Activated CD8-positive, alpha-beta T cell treated with anti-CD3 and anti-CD28 coated beads for 36 hours (primary cell): ENCODE results near the gene ENG. TPM values are rescaled to one million over a fixed set of nuclear protein-coding genes. Genes with fewer than 3 reads are reported as not detected.
A peak's percentile ranks its signal among the peaks of the same experiment; 100 is the strongest.

Experiments used
- ATAC-seq: fragments of 200-7000 bp; cut with Tn5 transposase; one replicate; pipeline ENCODE4 v1.10.0; 2021; ENCODE audit warnings: mild to moderate bottlenecking, moderate library complexity
- CTCF ChIA-PET: fragments of 350-600 bp; sonication (Branson Sonifier 250); formaldehyde crosslinking; loops from one replicate; lab custom pipeline; 2021; ENCODE audit warnings: antibody characterized with exemption; lab: Charles Lee
- POLR2A ChIA-PET: fragments of 350-600 bp; sonication (Branson Sonifier 250); formaldehyde crosslinking; loops from one replicate; lab custom pipeline; 2021; ENCODE audit warnings: antibody characterized with exemption; lab: Charles Lee
- DNase-seq: peaks from one replicate; pipeline ENCODE4 v3.0.0-alpha.2; 2020
- H3K27ac Mint-ChIP-seq: one replicate; pipeline ENCODE4 v1.8.0; 2021; ENCODE audit warnings: mild to moderate bottlenecking, mixed read lengths
- H3K27me3 Mint-ChIP-seq: one replicate; pipeline ENCODE4 v1.8.0; 2021; ENCODE audit warnings: mixed read lengths
- H3K36me3 Mint-ChIP-seq: one replicate; pipeline ENCODE4 v1.8.0; 2021; ENCODE audit warnings: low read depth, mixed read lengths
- H3K4me1 Mint-ChIP-seq: one replicate; pipeline ENCODE4 v1.8.0; 2021; ENCODE audit warnings: low read depth, mixed read lengths
- H3K4me3 Mint-ChIP-seq: one replicate; pipeline ENCODE4 v1.8.0; 2021; ENCODE audit warnings: mild to moderate bottlenecking, moderate library complexity, mixed read lengths
- H3K9me3 Mint-ChIP-seq: one replicate; pipeline ENCODE4 v1.8.0; 2021; ENCODE audit warnings: mixed read lengths
- intact Hi-C: fragments of 100-400 bp; cut with micrococcal nuclease; formaldehyde crosslinking; loops from one replicate; pipeline ENCODE4 v1.10.0; 2022
- total RNA-seq, 2 experiments: library from RNA; stranded (reverse); gene quantifications; one replicate each; pipeline ENCODE4 v1.2.3, GENCODE V29; 2021
- TF ChIP-seq, protein P1 (sequence below): fragments of 200-600 bp; IDR thresholded peaks from one replicate; pipeline ENCODE4 v1.8.0; 2022; ENCODE audit warnings: antibody characterized with exemption, mild to moderate bottlenecking

Gene ENG
- total RNA-seq, 2 experiments from 2014 or later, result 14.2 to 15.0 TPM

DNA sequence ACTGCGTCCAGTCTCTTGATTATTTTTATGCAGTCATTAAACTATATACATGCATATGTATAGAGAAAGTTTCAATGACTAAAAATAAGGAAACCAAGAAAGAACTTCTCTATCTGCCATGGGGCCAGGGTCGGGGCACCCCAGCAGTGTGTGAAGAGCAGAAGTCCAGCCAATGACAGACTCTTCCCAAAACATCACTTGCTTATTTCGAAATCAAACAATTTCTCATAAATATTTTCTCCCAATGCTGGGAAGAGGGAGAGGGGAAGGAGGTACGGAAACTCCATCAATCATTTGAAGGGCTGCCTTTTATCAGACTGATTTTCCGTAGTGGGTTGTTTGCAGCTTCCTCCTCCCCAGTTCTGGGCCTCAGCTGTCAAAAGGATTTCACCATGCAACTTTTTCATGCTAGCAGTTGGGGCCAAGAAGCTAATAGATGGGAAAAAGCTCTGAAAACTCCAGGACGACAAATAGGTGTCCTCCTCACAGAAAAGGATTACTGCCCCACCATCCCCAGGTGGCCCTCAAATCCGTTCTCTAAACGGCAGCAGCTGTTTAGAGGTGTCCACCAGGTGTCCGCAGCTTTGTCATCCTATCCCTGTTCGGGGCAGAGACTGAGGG is 52.4 kb downstream of the ENG start:
- DNase-seq (no peak), ATAC-seq (no peak)
- H3K27ac Mint-ChIP-seq, result peak overlapping the region; percentile 83
- intact Hi-C loops, result loop anchor here (5.0 kb wide), 1 partner anchor 65 kb away; no protein-coding TSS in a partner anchor
- H3K4me1 Mint-ChIP-seq, result peaks cover 30% of the 10 kb centered on the region
- no peaks in the 10 kb centered on the region for H3K9me3 Mint-ChIP-seq
- POLR2A ChIA-PET, result interaction anchor here (0.6 to 1.8 kb wide), 7 partner anchors 10 to 61 kb away, joined by 3 to 7 read pairs (median 4); no protein-coding TSS in a partner anchor
- CTCF ChIA-PET, result interaction anchor here (0.9 to 2.8 kb wide), 3 partner anchors 68 to 119 kb away, joined by 3 to 17 read pairs (median 4); no protein-coding TSS in a partner anchor
- peak overlapping the region; percentile 99 for H3K4me3 Mint-ChIP-seq
- TF ChIP-seq, protein P1, sequence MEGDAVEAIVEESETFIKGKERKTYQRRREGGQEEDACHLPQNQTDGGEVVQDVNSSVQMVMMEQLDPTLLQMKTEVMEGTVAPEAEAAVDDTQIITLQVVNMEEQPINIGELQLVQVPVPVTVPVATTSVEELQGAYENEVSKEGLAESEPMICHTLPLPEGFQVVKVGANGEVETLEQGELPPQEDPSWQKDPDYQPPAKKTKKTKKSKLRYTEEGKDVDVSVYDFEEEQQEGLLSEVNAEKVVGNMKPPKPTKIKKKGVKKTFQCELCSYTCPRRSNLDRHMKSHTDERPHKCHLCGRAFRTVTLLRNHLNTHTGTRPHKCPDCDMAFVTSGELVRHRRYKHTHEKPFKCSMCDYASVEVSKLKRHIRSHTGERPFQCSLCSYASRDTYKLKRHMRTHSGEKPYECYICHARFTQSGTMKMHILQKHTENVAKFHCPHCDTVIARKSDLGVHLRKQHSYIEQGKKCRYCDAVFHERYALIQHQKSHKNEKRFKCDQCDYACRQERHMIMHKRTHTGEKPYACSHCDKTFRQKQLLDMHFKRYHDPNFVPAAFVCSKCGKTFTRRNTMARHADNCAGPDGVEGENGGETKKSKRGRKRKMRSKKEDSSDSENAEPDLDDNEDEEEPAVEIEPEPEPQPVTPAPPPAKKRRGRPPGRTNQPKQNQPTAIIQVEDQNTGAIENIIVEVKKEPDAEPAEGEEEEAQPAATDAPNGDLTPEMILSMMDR, result no peak
- H3K27me3 Mint-ChIP-seq, result no peaks in the 10 kb centered on the region
- H3K36me3 Mint-ChIP-seq, result peaks cover 18% of the 10 kb centered on the region

DNA sequence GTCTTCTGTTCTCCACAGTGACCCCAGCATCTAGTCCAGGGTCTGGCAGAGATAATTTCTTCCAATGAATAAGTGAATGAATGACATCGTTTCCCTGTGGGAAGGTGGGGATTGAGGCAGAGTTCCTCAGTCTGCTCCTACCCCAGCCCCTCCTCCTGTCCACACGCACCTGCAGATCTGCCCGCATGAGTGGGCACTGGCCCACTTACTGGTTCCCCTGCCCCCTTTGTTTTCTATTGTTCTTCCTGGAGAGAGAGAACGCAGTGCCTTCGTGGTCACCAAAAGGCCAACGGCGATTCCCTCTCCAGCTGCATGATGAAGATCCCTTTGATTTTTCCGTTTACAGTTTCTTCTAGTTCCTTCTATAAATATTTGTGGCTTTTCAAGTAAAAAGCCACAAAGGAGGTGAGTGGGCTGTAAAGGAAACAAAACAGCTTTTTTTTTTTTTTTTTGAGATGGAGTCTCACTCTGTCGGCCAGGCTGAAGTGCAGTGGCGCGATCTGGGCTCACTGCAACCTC is 57.5 kb downstream of the ENG start:
- Mint-ChIP-seq H3K27ac (peak overlapping the region; percentile 81), H3K36me3 (peaks cover 5% of the 10 kb centered on the region), H3K4me3 (peak overlapping the region; percentile 54), H3K27me3 (no peaks in the 10 kb centered on the region), H3K9me3 (no peaks in the 10 kb centered on the region), H3K4me1 (peaks cover 26% of the 10 kb centered on the region)
- TF ChIP-seq, protein P1, result no peak
- ATAC-seq, result peak; percentile 47
- CTCF ChIA-PET, result interaction anchor here (1.0 to 2.1 kb wide), 6 partner anchors 9 to 124 kb away, joined by 3 to 6 read pairs (median 4); partner anchors contain the start of genes ST6GALNAC4 and TOR2A
- DNase-seq, result peak; percentile 20
- intact Hi-C loops, result no loop called here
- POLR2A ChIA-PET, result interaction anchor here (1.0 to 4.1 kb wide), 4 partner anchors 10 to 26 kb away, joined by 3 to 28 read pairs (median 4); partner anchors contain the start of gene CDK9

DNA sequence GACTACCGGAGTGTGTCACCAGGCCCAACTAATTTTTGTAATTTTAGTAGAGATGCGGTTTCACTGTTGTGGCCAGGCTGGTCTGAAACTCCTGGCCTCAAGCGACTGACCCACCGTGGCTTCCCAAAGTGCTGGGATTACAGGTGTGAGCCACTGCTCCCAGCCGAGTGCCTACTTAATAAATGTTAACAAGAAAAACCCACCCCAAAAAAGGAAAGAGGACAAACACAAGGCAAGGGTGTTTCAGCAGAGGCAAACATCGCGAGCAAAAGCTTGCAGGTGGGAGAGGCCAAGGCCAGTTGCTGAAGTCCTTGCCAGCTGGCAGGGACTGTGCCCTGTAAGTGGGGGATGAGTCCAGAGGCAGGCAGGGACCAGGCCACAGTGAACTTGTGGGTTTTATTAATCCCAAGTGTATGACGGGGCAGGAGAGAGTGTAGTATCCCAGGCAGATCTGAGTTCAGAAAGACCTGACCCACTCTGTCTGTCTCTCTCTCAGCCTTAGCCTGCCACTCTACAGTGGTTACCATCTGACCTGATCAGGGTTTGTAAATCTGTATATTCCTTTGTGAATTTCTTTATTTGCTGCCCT is 58.1 kb downstream of the ENG start:
- H3K9me3 Mint-ChIP-seq, result no peaks in the 10 kb centered on the region
- ChIA-PET POLR2A (interaction anchor here (0.9 to 4.1 kb wide), 5 partner anchors 9 to 79 kb away, joined by 3 to 28 read pairs (median 3); partner anchors contain the start of gene CDK9), CTCF (interaction anchor here (1.0 to 2.1 kb wide), 5 partner anchors 9 to 125 kb away, joined by 3 to 6 read pairs (median 4); partner anchors contain the start of genes ST6GALNAC4 and TOR2A)
- intact Hi-C loops, result no loop called here
- TF ChIP-seq, protein P1, result no peak
- no peaks in the 10 kb centered on the region for H3K27me3 Mint-ChIP-seq
- peak overlapping the region; percentile 81 for H3K27ac Mint-ChIP-seq
- DNase-seq (no peak), ATAC-seq (peak; percentile 45)
- no peak overlapping the region for H3K4me3 Mint-ChIP-seq
- peaks cover 24% of the 10 kb centered on the region for H3K4me1 Mint-ChIP-seq
- H3K36me3 Mint-ChIP-seq, result peaks cover 7% of the 10 kb centered on the region

DNA sequence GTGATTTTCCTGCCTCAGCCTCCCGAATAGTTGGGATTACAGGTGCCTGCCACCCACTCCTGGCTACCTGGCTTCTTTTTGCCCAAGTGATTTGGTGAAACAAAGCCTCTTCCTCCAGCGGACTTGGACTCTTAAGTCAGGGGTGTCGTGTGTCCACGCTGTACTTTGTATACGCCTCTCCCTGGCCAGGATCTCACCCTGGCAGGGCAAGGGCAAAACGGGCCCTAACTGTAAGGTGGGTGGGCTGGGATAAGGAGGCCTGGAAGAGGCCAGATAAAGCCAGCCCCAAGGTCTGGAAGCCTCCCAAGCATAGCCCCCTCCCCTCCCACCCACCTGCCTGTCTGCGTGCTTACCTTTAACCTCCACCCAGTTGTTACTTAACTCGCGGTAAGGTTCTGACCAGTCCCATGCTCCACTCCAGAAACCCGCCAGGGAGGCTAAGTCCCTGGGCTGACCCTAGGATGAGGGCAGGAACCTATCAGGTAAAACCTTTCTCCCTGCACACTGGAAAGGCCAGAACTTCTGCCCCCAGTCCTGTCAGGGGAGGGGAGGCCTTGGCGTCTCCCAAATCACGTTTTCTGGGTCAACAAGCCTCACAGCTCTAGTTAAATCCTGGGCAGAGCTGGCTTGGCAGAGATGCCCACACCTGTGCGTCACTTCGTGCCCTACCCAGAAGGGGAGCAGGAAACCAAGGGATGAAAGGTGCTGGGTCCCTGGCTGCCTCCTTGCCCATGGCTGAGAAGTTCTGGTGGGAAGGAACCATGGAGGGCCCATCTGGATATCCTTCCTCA is 60.3 kb downstream of the ENG start:
- H3K9me3 Mint-ChIP-seq, result no peaks in the 10 kb centered on the region
- H3K4me3 Mint-ChIP-seq, result no peak overlapping the region
- H3K27ac Mint-ChIP-seq, result no peak overlapping the region
- POLR2A ChIA-PET, result interaction anchor here (0.6 to 1.2 kb wide), 2 partner anchors 8 to 76 kb away, joined by 3 to 5 read pairs; partner anchors contain the start of gene CDK9
- peaks cover 31% of the 10 kb centered on the region for H3K4me1 Mint-ChIP-seq
- peaks cover 23% of the 10 kb centered on the region for H3K36me3 Mint-ChIP-seq
- CTCF ChIA-PET, result interaction anchor here (1.0 to 1.8 kb wide), 3 partner anchors 59 to 128 kb away, joined by 3 to 8 read pairs (median 3); partner anchors contain the start of gene TOR2A
- no peaks in the 10 kb centered on the region for H3K27me3 Mint-ChIP-seq
- TF ChIP-seq, protein P1, result no peak
- ATAC-seq (no peak), DNase-seq (no peak)
- intact Hi-C loops, result no loop called here
